OCI-LY7 (cell line): Measurements from ENCODE around the gene DENND2A. TPM values are rescaled to one million over a fixed set of nuclear protein-coding genes. Genes with fewer than 3 reads are reported as not detected.

Experiments
- BruUV-seq: library from RNA; stranded (reverse); fragments of 400-500 nt; replicated peaks from 2 replicates; lab custom pipeline; 2021; lab: Mats Ljungman, UMichigan
- CTCF ChIA-PET: fragments of 300-600 bp; sonication (Branson Sonifier 250); formaldehyde crosslinking; loops from one replicate; lab custom pipeline; 2022; ENCODE audit warnings: antibody characterized with exemption; ENCODE audit not compliant: unreplicated experiment; lab: Charles Lee
- POLR2A ChIA-PET: fragments of 300-600 bp; sonication (Branson Sonifier 250); formaldehyde crosslinking; loops from one replicate; lab custom pipeline; 2022; ENCODE audit warnings: antibody characterized with exemption; lab: Charles Lee
- DNase-seq: peaks from one replicate; pipeline ENCODE4 v3.0.0-alpha.2; 2015; ENCODE audit warnings: low spot score
- H2AFZ ChIP-seq: fragments of 200-600 bp; sonication (generic), shearing (Covaris generic); 2 replicates; pipeline ENCODE4 v1.6.1; 2014; ENCODE audit warnings: mild to moderate bottlenecking, antibody characterized with exemption, low read length, moderate library complexity
- H3K27ac ChIP-seq: fragments of 200-600 bp; sonication (generic); 2 replicates; pipeline ENCODE4 v1.5.1; 2014; ENCODE audit warnings: mixed run types, low read depth, mild to moderate bottlenecking, moderate library complexity, low read length, inconsistent platforms; ENCODE audit not compliant: poor library complexity, severe bottlenecking
- H3K36me3 ChIP-seq: fragments of 200-600 bp; sonication (generic); 2 replicates; pipeline ENCODE4 v1.6.1; 2014; ENCODE audit warnings: mild to moderate bottlenecking, antibody characterized with exemption, low read length, moderate library complexity, mixed read lengths; ENCODE audit not compliant: insufficient read depth
- H3K4me1 ChIP-seq: fragments of 200-600 bp; sonication (generic); 2 replicates; pipeline ENCODE4 v1.5.1; 2014; ENCODE audit warnings: mild to moderate bottlenecking, low read length; ENCODE audit not compliant: insufficient read depth, poor library complexity, severe bottlenecking
- H3K4me2 ChIP-seq: fragments of 200-600 bp; sonication (generic); 2 replicates; pipeline ENCODE4 v1.6.1; 2014; ENCODE audit warnings: mild to moderate bottlenecking, low read length
- H3K4me3 ChIP-seq: fragments of 200-600 bp; sonication (generic); 2 replicates; pipeline ENCODE4 v1.5.1; 2014; ENCODE audit warnings: mild to moderate bottlenecking, low read depth, low read length; ENCODE audit not compliant: poor library complexity, severe bottlenecking
- H3K79me2 ChIP-seq: fragments of 200-600 bp; sonication (generic); 2 replicates; pipeline ENCODE4 v1.6.1; 2016; ENCODE audit warnings: low read depth, mild to moderate bottlenecking, low read length, moderate library complexity, mixed read lengths; ENCODE audit not compliant: insufficient read depth
- H3K9me2 ChIP-seq: fragments of 200-600 bp; sonication (generic); 2 replicates; pipeline ENCODE4 v1.6.1; 2016; ENCODE audit warnings: mild to moderate bottlenecking, low read length, mixed read lengths; ENCODE audit not compliant: insufficient read depth
- H3K9me3 ChIP-seq: fragments of 200-600 bp; sonication (generic); 2 replicates; pipeline ENCODE4 v1.6.1; 2014; ENCODE audit warnings: mild to moderate bottlenecking, mixed run types, low read length, mixed read lengths
- H4K20me1 ChIP-seq: fragments of 200-600 bp; sonication (generic); 2 replicates; pipeline ENCODE4 v1.6.1; 2014; ENCODE audit warnings: mild to moderate bottlenecking, antibody characterized with exemption, low read length, moderate library complexity, mixed read lengths; ENCODE audit not compliant: insufficient read depth
- CTCF ChIP-seq: fragments of 200-600 bp; sonication (generic); conservative IDR thresholded peaks from 2 replicates; pipeline ENCODE4 v1.5.1; 2014; ENCODE audit warnings: mild to moderate bottlenecking, antibody characterized with exemption, low read length, moderate library complexity, mixed read lengths
- EZH2phosphoT487 ChIP-seq: fragments of 200-600 bp; sonication (generic); IDR thresholded peaks from 2 replicates; pipeline ENCODE4 v1.6.1; 2018; ENCODE audit warnings: low read depth, borderline replicate concordance, mild to moderate bottlenecking, mixed run types, antibody characterized with exemption, low read length, moderate library complexity, mixed read lengths
- intact Hi-C: fragments of 100-400 bp; cut with micrococcal nuclease; formaldehyde crosslinking; loops from one replicate; pipeline ENCODE4 v1.10.0; 2022; ENCODE audit not compliant: unreplicated experiment
- total RNA-seq, 2 experiments: library from RNA; depleted of rRNA in 1 of 2; stranded (reverse); fragments of >200 nt in 1 of 2; shearing (Covaris generic) in 1 of 2; gene quantifications; 2 replicates each; pipeline ENCODE4 v1.2.3, GENCODE V29; 2014 to 2022

DENND2A gene
- total RNA-seq, 2 experiments from 2014 or later = 0.13 to 0.35 TPM

GRCh38 chr7:140521421-140521820, 119.2 kb downstream of the DENND2A start:
- CTCF ChIA-PET = no interaction called here
- POLR2A ChIA-PET = interaction anchor here (0.6 to 0.9 kb wide), 2 partner anchors 359 to 489 kb away, joined by 3 to 4 read pairs; no protein-coding TSS in a partner anchor
- H4K20me1 ChIP-seq = no peaks in the 10 kb centered on the region
- intact Hi-C loops = no loop called here
- no peak overlapping the region for H3K27ac ChIP-seq
- H3K79me2 ChIP-seq = no peaks in the 10 kb centered on the region
- no peak overlapping the region for H3K4me3 ChIP-seq
- TF ChIP-seq CTCF = no peak
- no peak for TF ChIP-seq EZH2phosphoT487
- BruUV-seq = no TSS peak
- H3K36me3 ChIP-seq = no peaks in the 10 kb centered on the region
- H3K9me3 ChIP-seq = no peaks in the 10 kb centered on the region
- no peaks in the 10 kb centered on the region for H3K4me1 ChIP-seq
- DNase-seq = no peak
- no peak overlapping the region for H3K4me2 ChIP-seq
- H3K9me2 ChIP-seq = no peaks in the 10 kb centered on the region
- H2AFZ ChIP-seq = no peak overlapping the region

- Histone ChIP-seq H2AFZ (no peak overlapping the region), H4K20me1 (no peaks in the 10 kb centered on the region), H3K9me2 (no peaks in the 10 kb centered on the region), H3K4me1 (no peaks in the 10 kb centered on the region), H3K27ac (no peak overlapping the region), H3K9me3 (no peaks in the 10 kb centered on the region), H3K79me2 (no peaks in the 10 kb centered on the region), H3K36me3 (no peaks in the 10 kb centered on the region), H3K4me3 (no peak overlapping the region), H3K4me2 (no peak overlapping the region)
- no TSS peak for BruUV-seq
- intact Hi-C loops = loop anchor here (2.0 kb wide), 1 partner anchor 494 kb away; no protein-coding TSS in a partner anchor
- no peak for TF ChIP-seq CTCF
- no peak for DNase-seq
- CTCF ChIA-PET = no interaction called here
- POLR2A ChIA-PET = interaction anchor here (0.5 to 0.6 kb wide), 2 partner anchors 1264 to 1903 kb away, joined by 3 to 6 read pairs; no protein-coding TSS in a partner anchor
Observed at GRCh38 chr7:140519007-140519399, 121.6 kb downstream of the DENND2A start.

- BruUV-seq = no TSS peak
- ChIA-PET CTCF (interaction anchor here (0.6 kb wide), 2 partner anchors 138 to 222 kb away, joined by 3 read pairs; no protein-coding TSS in a partner anchor), POLR2A (interaction anchor here (1.4 kb wide), 1 partner anchor 22 kb away, joined by 4 read pairs; no protein-coding TSS in a partner anchor)
Observed at GRCh38 chr7:140518370-140519006, 122.1 kb downstream of the DENND2A start.

More at GRCh38 chr7:140518370-140519006, 122.1 kb downstream of the DENND2A start:
- Histone ChIP-seq H3K4me2 (no peak overlapping the region), H2AFZ (no peak overlapping the region), H3K79me2 (no peaks in the 10 kb centered on the region), H3K4me1 (no peaks in the 10 kb centered on the region), H3K36me3 (no peaks in the 10 kb centered on the region), H3K27ac (no peak overlapping the region), H3K4me3 (no peak overlapping the region), H3K9me3 (no peaks in the 10 kb centered on the region), H4K20me1 (no peaks in the 10 kb centered on the region), H3K9me2 (no peaks in the 10 kb centered on the region)
- intact Hi-C loops = loop anchor here (1.0 to 2.0 kb wide), 2 partner anchors 135 to 494 kb away; no protein-coding TSS in a partner anchor
- no peak for TF ChIP-seq CTCF
- TF ChIP-seq EZH2phosphoT487 = no peak
- no peak for DNase-seq
